Measurements from ENCODE around the gene ZC3H12C.

Gene ZC3H12C

DNA sequence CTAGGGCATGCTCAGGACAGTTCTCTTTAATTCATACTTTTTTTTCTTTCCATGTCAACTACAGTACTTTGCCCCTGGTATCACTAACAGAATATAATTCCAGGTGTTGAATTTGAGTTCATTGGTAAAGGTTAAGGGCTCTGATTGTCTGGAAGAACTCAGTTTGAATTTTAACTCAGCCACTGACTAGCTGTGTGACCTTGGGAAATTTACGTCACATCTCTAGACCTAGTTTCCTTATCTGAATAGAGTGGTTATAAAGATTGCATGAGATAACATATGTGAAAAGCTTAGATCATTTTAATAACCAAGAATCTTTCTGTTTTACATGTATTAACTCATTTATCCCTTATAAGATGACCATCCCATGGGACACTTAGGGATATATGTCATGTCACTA, 15.8 kb upstream of the ZC3H12C start:
- no peak for DNase-seq

DNA sequence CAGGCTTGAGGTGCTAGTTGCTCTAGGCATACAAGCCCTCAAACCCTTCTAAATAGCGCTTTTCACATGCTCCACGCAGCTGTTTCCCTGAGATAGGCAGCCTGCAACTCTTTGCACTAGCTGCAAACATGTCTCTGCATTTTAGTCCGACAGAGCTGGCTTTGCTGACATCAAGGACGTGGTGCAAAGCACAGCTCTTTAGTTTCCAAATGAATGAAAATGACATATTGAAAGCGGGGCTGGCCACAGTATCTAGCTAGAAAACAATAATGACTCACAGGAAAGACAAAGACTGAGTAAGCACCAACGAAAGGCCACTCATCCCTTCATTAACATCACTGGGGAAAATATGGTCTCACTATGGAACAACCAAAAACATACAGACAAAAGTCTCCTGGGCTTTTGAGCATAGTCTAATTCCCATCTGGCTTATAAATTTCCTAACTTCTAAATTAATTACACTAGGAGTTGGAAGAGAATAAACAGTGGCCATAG, 15.3 kb upstream of the ZC3H12C start:
- peak in 1 of 2 donors; percentile 20 for DNase-seq

DNA sequence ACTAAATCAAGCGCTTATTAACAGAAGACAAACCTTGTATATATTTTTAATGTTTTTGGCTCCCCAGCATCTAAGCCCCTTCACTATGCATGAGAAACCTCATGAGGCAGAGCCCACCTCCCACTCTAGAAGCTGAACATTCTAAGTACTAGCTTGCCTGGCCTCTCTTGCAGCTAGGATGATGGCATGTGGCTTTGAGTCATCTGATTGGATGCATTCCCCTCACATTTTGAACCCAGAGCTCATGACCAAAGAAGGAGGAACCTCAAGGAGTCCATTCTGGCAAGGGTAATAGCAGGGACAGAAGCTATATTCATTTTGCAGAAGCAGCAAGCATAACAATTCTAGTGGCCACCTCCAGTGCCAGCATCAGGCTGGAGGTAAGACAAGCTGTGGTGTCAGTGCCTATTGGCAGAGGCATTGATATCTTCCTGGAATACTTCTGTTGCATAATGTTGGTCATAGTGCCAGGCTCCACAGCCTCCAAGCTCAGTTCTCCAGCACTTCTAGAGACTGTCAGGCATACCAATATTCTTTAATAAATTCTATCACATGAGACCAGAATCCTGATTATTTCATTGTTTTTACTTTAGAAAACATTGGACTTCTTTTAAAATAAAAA, 14.2 kb upstream of the ZC3H12C start:
- no peak for DNase-seq

DNA sequence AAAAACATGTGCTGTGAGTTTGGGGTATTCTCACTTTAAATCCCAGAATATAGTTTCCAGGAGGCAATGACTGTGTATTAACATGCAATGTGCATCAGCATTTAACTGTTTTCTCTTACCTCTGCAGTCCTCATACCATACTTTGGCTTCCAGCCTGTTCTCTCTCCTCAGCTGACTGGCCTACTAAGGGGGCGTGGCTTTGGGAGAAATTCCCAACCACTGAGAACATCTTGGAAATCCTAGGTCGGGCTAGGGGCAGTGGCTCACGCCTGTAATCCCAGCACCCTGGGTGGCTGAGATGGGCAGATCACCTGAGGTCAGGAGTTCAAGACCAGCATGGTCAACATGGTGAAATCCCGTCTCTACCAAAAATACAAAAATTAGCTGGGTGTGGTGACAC, 13.5 kb upstream of the ZC3H12C start:
- no peak for DNase-seq

DNA sequence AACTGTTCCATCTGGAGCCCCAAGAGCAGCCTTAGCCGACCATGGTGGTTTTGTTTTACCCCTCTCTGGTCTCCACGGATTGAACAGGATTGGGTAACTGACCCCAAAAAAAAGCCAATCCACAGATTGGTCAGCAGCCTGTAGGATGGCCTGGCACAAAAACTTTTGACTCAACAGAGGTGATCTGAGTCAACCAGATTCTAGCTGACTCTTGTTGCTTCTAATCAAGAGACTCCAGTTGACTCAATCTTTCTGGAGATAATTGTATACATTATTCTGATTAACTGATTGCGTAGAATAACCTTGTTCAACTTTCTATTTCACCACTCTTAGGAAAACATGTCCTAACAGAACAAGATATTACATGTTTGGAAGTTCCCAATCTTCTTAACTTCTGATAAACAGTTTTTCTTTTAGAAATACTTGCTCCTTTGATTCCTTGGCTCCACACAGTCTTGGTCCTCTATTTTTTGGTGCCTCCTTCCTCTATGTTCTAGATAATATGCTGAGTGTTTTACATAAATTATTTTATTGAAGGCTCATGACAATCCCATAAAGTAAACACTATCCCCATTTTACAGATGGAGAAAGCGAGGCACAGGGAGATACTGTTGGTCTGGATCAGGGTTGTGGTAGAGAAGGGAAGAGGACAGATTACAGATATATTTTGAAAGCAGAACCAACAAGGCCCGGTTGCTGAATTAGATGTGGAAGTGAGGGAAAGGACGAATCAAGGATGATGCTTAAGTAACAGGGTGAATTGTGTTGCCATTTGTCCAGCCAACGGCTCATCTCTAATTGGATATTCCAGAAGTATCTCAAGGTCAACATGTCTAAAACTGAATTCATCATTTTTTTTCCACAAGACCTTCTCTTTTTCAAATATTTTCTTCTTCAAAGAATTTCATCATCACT, 11.5 kb upstream of the ZC3H12C start:
- no peak for DNase-seq

DNA sequence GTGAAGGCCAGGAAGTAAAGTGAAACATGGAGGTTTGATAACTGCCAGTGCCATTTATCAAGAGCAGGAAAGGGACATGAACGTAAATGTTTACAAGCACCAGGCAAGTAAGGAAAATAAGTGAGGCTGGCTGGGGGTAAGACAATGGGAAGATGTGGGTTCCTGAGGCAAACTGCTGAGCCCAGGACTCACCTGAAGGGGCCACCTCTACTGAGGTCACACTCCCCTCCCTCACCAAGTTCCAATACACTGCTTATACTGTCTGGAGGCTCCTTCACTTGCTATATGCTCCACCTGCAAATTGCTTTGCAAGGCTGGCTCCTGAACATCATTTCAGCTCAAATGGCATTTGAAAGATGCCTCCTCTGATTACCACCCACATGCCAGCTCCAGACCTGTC, 10.3 kb upstream of the ZC3H12C start:
- no peak for DNase-seq

DNA sequence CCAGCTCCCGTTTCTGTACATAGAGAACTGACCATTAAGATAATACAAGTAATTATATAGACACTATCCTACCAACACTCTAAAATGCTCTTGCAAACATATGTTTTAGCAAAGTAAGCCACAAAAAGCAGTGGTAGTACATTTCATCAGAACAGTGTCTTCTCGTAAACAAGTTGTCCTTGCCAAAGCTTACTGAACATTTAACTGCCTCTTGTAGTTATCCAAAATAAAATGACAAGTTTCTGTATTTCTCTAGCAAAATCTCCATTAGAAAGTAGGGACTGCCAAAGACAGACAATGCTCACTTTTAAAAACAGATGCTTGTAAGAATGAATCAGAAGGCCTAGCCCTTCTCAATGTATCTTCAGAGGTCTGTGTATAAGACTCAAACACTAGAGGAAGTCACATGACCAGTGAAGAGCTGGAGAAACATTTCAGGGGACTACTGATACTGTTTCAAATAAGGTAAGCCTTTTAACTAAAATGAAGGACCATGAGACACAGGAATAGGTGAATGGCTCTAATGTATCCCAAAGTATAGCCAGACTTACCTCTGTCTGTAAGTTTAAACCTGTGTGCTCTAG, 7.8 kb upstream of the ZC3H12C start:
- DNase-seq, result no peak

DNA sequence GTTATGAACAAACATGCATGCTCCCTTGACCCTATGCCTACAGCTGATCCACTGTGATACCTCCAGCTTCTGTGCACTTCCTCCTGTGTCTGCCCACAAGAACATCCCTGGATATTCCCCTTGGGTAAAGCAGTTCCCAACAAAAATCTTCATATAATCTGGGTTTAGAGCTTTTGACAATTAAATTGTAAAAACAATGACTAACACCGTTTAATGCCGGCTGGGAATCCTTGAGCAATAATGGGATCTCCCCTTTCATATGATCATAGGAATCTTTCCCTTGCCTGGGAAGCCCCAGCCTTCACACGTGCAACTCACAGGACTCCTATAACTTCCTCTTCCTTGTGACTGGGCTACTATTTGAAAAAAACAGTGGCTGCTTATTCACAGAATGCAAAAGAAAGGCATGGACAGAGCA, 6.3 kb upstream of the ZC3H12C start:
- DNase-seq, result no peak

DNA sequence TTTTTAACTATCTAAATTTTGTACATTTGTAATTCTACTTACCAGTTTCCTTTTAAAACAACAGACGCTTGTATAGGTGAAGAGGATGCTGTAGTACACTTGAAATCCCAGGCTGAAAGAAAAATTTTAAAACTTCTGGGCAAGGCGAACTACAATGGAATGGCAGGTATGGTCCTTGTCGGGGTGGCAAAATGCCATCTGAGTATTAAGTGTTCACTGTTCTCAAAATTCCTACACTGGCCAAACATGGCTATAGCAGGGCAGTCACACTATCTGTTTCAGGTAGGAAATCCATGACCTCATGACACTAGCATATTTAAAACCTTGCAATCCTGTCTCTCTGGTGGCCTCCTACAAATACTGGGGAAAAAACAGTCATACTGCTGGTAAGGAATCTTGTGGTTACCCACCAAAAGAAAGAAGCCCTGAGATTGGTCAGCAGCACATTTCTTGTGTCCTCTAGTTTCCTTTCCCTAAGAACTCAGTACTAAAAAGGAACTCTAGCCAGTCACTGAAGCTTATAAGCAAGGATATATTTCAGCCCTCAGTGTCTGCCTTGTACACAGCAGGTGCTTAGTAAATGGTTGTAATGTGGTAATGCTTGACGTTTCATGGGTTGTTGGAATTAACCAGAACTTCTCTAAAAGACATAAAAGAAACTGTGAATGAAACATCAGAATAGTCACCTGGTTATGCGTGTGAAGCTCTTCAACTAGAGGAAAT, 5.2 kb upstream of the ZC3H12C start:
- DNase-seq, result no peak

DNA sequence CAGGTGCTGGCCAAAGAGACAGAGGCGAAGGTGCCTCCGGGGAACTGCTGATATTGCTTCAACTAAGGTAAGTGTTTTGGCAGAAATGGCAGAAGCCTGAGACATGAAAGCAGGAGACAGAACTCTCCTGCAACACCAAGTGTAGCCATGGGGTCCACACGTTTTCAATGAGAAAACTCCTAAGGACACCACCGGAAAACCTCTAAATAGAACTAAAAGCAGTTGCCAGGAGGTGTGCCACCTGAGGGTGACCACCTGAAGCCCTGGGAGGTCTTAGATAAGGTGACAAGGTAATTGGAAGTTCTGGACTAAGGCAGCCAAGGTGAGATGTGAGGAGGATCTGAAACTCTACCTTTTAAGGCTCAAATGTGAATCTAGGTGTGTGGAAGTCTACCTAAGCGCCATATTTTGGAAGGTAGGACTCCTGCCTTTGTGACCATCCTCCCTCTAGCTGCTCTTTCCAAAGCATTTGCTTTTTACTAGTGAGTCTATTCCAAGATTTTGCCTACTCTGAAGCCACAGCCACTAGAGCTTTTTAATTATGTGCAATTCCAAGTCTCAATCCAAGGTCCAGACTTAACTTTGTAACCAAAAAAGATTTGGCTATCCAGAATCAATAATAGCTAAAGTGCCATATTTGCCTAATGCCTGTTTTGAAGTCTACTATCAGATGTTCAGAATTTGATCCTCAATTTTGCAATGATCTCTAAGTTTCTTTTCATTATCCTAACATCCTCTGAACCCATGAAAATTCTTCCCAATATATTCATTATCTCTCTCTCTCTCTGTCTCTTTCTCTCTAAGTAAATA, 4.5 kb upstream of the ZC3H12C start:
- no peak for DNase-seq

DNA sequence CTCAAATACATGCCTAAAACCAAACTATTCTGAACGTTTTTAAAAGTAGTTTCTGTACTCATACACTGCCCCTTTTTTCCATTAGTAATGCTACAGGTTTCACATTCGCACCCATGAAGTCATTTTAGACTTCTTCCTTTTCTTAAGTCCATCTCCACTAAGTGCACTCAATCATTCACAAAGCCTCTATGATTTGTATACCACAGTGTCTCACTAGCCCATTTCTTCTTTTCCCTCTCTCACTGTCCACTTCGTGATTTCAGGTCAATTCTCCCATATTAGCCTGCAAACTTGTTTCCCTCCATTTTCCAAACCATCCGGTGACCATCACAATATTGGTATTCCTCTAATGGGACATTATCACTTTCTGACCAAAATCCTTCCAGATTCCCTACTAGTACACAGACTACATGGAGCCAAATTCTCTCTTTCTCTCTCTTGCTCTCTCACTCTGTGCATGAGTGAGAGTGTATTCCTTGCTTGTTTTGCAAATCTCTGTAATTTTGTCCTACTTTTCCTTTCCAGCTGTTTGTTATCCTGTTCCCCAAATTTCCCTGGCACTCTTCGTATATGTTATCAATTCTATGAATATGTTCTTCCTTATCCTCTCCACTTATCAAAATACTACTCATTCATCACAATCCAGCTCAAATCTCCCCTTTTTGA, 3.4 kb upstream of the ZC3H12C start:
- DNase-seq, result no peak

DNA sequence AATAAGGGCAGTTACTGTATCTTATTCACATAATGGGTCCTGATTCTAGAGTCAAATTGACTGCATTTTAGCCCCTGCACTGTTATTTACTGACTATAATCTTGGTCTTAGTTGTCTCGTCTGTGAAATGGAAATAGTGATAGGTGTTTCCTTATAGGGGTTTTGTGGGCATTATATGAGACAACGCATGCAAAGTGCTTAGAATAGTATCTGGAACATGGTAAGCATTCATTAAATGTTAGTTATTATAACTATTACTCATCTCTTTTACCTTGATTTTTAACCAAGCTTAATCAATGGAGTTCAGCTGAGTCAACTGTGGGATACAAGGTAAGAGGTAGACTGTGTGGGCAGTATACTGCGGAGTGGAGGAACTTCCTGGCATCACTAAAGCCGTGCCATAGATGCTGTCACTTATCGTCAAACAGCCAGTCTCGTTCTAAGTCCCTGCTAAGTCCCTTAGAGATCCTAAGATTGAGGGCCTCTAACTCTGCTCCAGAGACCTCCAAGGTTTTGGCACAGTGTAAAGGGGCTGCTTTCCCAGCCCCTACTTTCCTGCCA, 2.6 kb upstream of the ZC3H12C start:
- DNase-seq, result no peak

DNA sequence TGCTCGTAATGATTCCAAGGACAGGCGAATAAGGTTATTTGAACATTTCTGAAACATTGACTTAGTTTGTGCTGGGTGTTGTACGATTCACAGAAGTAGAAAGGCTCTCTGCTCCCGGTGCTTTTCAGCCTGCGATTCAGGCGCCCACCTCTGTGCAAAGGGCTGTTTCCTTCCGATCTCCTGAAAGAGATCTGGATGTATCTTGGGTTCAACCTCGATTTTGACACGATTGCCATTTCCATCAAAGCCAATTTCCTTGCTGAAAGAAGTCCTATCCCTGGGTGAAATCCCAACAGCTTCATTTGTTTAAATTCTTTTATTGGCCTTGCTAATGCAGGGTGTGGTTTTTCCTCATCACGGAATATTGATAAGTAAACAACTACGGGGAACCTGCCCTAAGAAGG, 1.1 kb upstream of the ZC3H12C start:
- peak in 1 of 2 donors; percentile 58 for DNase-seq

DNA sequence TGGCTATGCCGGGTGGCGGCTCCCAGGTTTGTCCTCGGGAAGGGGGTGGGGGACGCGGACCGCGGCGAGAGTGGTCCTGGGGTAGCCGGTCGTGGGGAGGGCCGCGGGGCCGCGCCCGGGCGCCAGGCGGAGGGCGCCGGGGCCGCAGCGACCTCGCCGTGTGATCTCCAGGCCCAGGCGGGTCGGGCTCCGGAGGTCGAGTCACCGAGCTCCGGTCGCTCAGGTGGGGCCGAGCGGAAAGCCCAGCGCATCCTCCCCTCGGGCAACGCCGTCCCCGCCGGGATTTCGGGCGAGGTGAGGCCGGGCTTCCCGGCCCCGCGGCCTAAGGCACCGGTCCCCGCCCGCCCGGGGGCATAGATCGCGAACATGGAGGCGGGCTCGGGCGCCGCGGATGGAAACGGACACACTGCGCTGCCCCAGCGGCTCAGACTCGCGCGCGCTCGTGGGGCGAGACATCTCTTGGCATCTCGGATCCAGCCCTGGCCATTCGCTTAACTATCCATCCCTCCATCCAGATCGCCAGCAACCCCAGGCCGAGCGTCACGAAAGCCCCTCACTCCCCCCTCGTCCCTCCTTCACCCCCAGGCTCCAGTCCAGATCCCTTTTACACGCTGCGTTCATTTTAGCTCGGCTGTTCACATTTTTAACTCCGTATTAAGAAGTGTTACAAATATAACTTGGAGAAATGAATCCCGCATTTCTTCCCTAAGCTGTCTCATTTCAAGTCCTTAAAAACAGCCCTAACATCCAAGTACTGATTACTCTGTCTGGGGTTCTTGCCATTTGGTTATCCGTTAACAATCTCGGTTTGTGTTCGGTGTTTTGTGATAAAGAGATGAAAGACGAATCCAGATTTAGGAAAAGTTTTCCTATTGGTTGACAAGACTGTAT, 460 bp downstream of the ZC3H12C start:
- DNase-seq, result peak; percentile 69 to 89

DNA sequence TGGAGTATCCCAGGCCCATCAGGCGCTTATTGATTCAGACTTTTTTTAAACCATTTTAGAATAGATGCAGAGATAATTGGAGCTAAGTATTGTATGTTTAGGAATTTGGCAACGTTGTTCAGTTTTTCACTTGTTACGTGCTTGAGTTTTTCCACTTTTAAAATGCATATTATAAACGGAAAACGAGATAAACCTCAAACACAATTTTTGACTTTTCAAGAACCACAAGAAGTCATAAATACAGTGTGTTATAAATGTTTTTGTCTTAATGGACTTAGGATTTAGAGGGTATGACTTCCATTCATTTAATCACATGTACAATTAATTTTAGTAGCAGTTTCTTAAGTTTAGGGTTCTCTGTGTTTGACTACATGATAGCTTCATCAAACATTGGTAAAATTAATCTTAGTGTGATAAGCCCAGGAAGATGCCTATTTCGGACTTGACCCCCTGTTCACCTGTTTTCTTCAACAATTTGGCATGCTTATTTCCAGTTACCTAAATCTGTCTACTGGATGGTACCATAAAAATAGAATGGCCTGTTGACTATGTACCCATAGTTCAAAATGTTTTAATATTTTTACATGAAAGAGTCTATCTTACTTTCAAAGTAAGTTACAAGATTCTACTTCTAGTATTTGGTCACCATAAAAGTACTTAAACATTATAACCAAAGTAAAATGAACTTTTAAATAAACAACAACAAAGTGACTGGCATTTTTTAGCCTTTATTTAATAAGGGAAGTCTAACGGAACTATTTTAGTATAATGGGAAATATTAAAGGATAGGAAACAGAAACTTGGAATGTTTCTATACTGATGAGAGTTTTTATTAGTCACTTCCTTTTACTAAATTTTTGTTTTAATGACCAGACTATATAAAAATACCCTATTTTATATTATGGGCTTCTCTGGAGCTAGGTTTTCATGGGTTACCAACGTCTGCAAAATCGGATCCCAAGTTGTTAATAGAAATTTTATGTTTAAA, 1.4 kb downstream of the ZC3H12C start:
- DNase-seq, result no peak

DNA sequence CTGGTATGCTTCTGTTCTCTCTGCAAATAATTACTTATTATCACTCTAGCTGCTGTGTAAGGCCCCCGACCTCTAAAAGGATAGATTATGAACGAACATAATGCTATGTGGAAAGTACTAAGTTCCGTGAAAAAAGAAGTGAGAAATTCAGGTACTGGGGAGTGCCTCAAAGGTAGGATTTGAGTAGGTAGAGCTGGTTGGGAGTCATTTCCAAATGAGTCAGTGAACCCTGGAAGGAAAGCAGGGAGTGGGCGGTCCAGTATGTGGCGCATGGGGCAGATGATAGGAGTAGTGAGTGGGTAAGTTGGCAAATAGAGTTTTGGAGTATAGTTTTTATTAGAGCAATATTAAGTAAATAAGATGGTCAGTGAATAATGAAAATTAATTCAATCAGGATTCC, 2.4 kb downstream of the ZC3H12C start:
- no peak for DNase-seq

DNA sequence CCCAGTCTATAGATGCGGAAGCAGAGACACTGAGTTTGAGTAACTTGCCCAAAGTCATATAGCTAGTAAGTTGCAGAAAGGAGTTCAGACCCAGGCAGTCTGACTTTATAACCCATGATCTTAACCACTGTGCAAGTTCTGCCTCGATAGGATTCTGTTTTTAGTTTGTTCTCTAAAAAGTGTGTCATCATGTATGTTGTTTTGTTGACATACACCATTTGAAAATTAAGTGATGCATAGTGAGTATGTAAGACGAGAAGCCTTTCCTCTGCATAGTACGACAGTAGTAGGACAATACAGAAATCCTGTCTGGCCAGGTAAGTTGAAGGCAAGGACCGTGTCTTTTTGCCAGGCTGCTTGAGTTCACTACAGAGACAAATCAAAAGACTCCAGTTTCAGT, 3.3 kb downstream of the ZC3H12C start:
- no peak for DNase-seq

DNA sequence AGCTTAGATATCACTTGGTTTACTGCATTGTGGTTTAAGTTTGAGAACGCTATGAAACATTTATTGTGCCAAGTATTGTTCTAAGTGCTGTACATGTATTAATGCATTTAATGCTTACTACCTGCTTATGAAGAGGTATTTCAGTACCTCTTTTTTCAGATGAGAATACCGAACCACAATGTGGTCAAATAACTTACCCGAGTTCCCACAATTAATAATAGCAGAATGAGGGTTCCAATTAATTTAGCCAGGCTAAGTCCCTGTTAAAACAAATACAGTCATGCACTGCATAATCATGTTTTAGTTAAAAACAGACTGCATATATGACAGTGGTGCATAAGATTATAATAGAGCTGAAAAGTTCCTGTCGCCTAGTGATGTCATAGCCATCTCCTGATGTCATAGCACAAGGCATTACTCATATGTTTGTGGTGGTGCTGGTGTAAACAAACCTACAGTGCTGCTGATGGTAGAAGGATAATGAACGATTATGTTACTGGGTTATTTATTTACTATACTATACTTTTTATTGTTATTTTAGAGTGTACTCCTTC, 4.3 kb downstream of the ZC3H12C start:
- DNase-seq, result no peak

DNA sequence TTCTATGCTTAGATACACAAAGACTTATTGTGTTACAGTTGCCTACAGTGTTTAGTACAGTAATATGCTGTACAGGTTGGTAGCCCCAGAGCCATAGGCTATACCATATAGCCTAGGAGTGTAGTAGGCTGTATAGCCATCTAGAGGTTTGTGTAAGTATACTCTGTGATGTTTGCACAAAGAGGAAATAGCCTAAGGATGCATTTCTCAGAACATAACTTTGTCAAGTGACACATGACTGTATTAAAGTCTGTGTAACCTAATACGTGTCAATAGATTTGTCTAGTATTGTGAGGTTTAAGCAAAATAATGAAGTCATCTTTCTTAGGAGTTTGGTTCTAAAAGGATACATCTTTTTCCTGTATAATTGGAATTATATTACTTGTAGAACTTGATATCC, 5.5 kb downstream of the ZC3H12C start:
- no peak for DNase-seq

Measured in hippocampal formation (tissue), 2 donors.